ENCODE measurements around the gene RAB34. TPM values are rescaled to one million over a fixed set of nuclear protein-coding genes. Genes with fewer than 3 reads are reported as not detected.
A peak's percentile ranks its signal among the peaks of the same experiment; 100 is the strongest.

The RAB34 gene
- total RNA-seq, 1 experiment from 2014 or later: 189 TPM

GRCh38 chr17:28712705-28713415 lies 4.8 kb downstream of the RAB34 start:
- peaks cover 23 to 43% (median 29%) of the 10 kb centered on the region in 3 experiments; a peak in 6 of 7 replicates for H3K36me3 Mint-ChIP-seq (ENCODE audit: insufficient read depth in 1 of 3, low read depth in 3 of 3)
- H2BK20ac ChIP-seq (ENCODE audit: low read depth, low read length, poor library complexity, severe bottlenecking): no peak overlapping the region
- H3K4me3 Mint-ChIP-seq: peak overlapping the region; percentile 89 to 96
- no CpG with 5 or more reads among the region's 7 CpGs for WGBS (ENCODE audit: extremely low coverage, insufficient read length, low lambda C conversion rate)
- H2BK15ac ChIP-seq (ENCODE audit: low read depth, low read length): no peak overlapping the region
- H2BK120ac ChIP-seq (ENCODE audit: low read depth, low read length, poor library complexity, severe bottlenecking): no peak overlapping the region
- no peaks in the 10 kb centered on the region for H4K20me1 ChIP-seq (ENCODE audit: control insufficient read depth, insufficient read depth, insufficient read length)
- H3K4me1 ChIP-seq (ENCODE audit: insufficient read depth, low read length): peaks cover 3% of the 10 kb centered on the region; the same call in 1 of the 2 replicates
- TF ChIP-seq CTCF (conservative IDR thresholded peaks at IDR 0.05): no peak
- no peak overlapping the region for H3K9ac ChIP-seq (ENCODE audit: extremely low read depth, insufficient read length, low read length)
- H3K27ac Mint-ChIP-seq: peak overlapping the region; percentile 87 to 98 (median 89)
- no peaks in the 10 kb centered on the region for H3K27me3 Mint-ChIP-seq (ENCODE audit: low read depth)
- H3K79me1 ChIP-seq (ENCODE audit: insufficient read depth, low read depth, low read length, poor library complexity, severe bottlenecking): peaks cover 4% of the 10 kb centered on the region
- no peaks in the 10 kb centered on the region for H3K27me3 ChIP-seq (ENCODE audit: insufficient read depth, low read length)
- no peaks in the 10 kb centered on the region for H3K9me3 ChIP-seq (ENCODE audit: control insufficient read depth, low read depth, low read length)
- no peak overlapping the region for H4K91ac ChIP-seq (ENCODE audit: insufficient read length, low read depth, low read length)
- no peak overlapping the region for H3K56ac ChIP-seq (ENCODE audit: insufficient read length, low read depth, low read length)
- no peak overlapping the region for H3K18ac ChIP-seq (ENCODE audit: insufficient read length, low read depth, low read length)
- H3K23ac ChIP-seq (ENCODE audit: insufficient read length, low read depth, low read length): no peak overlapping the region
- H2BK12ac ChIP-seq (ENCODE audit: insufficient read length, low read depth, low read length): no peak overlapping the region
- no peak overlapping the region for H4K5ac ChIP-seq (ENCODE audit: insufficient read length, low read depth, low read length)
- no peak overlapping the region for H3T11ph ChIP-seq (ENCODE audit: low read length)
- H2AFZ ChIP-seq (ENCODE audit: low read length): no peak overlapping the region
- peaks cover 19 to 31% of the 10 kb centered on the region in 2 experiments for H3K4me1 Mint-ChIP-seq
- peak overlapping the region; percentile 44 for H3K4me2 ChIP-seq (ENCODE audit: insufficient read depth, insufficient read length, low read length)
- no peak overlapping the region for H2BK5ac ChIP-seq (ENCODE audit: insufficient read length, low read length)
- H2AK5ac ChIP-seq (ENCODE audit: insufficient read length, low read length): no peak overlapping the region
- DNase-seq: no peak
- H3K4ac ChIP-seq (ENCODE audit: low read depth, low read length): no peak overlapping the region
- peaks cover 21% of the 10 kb centered on the region for H3K23me2 ChIP-seq (ENCODE audit: insufficient read length, low read depth, low read length, poor library complexity, severe bottlenecking)
- no peaks in the 10 kb centered on the region for H3K9me3 Mint-ChIP-seq
- H4K8ac ChIP-seq (replicated peaks; ENCODE audit: insufficient read length, low read depth, low read length): no peak overlapping the region
- no peak overlapping the region for H3K14ac ChIP-seq (ENCODE audit: insufficient read depth, low read length)
- peaks cover 10% of the 10 kb centered on the region; the same call in 1 of the 2 replicates for H3K79me2 ChIP-seq (ENCODE audit: insufficient read depth, low read length)
- peak overlapping the region; percentile 4 for H3K27ac ChIP-seq (ENCODE audit: insufficient read length, low read depth, low read length)

Measured in H9 (cell line).